Upper lobe of right lung (tissue), 1 donor: ENCODE measurements around the gene KMT2D. TPM values are rescaled to one million over a fixed set of nuclear protein-coding genes. Genes with fewer than 3 reads are reported as not detected.
"Not testable (repeated sequence)": the region's sequence is repeated elsewhere in the genome, so short reads cannot be mapped to it uniquely, and the experiment has no call there.

ENCODE experiments used
- ATAC-seq: fragments of 200-7000 bp; cut with Tn5 transposase; one replicate; pipeline ENCODE4 v1.9.1; 2020; ENCODE audit warnings: mild to moderate bottlenecking, moderate library complexity
- DNase-seq: peaks from one replicate; pipeline ENCODE4 v3.0.0-alpha.2; 2020
- H3K27ac ChIP-seq: fragments of 200-600 bp; one replicate; pipeline ENCODE4 v1.8.0; 2022
- H3K27me3 ChIP-seq: fragments of 200-600 bp; one replicate; pipeline ENCODE4 v1.8.0; 2022; ENCODE audit warnings: mild to moderate bottlenecking
- H3K36me3 ChIP-seq: fragments of 200-600 bp; one replicate; pipeline ENCODE4 v1.8.0; 2022
- H3K4me1 ChIP-seq: fragments of 200-600 bp; one replicate; pipeline ENCODE4 v1.8.0; 2022
- H3K4me3 ChIP-seq: fragments of 200-600 bp; one replicate; pipeline ENCODE4 v1.8.0; 2022; ENCODE audit warnings: mild to moderate bottlenecking
- H3K9me3 ChIP-seq: fragments of 200-600 bp; one replicate; pipeline ENCODE4 v1.8.0; 2022
- CTCF ChIP-seq: fragments of 200-600 bp; IDR thresholded peaks from one replicate; pipeline ENCODE4 v1.8.0; 2022; ENCODE audit warnings: antibody characterized with exemption
- intact Hi-C: fragments of 100-400 bp; cut with DNase I; formaldehyde crosslinking; loops from one replicate; pipeline ENCODE4 v1.11.0; 2022
- total RNA-seq: library from RNA; stranded (reverse); fragmentation: NEBNext Ultra II Directional; extraction: Animal tissue kit (Norgen Biotek cat#: 25700); gene quantifications from one replicate; pipeline ENCODE4 v1.2.1, GENCODE V29; 2021
- donor health status: DM: no; HTN: yes; CAD: no; lungs with severe emphysema.

Gene KMT2D
- total RNA-seq, 1 donor from 2014 or later: 102 TPM

GRCh38 chr12:49066120-49066519 is 5.5 kb upstream of the KMT2D start:
- H3K27me3 ChIP-seq: no peaks in the 10 kb centered on the region
- ATAC-seq (no peak), DNase-seq (no peak)
- H3K27ac ChIP-seq: no peak overlapping the region
- no peak overlapping the region for H3K4me3 ChIP-seq
- TF ChIP-seq CTCF: no peak
- no peaks in the 10 kb centered on the region for H3K9me3 ChIP-seq
- intact Hi-C loops: no loop called here
- peaks cover 10% of the 10 kb centered on the region for H3K4me1 ChIP-seq
- H3K36me3 ChIP-seq: no peaks in the 10 kb centered on the region

GRCh38 chr12:49064767-49065152 is 4.2 kb upstream of the KMT2D start:
- DNase-seq (no peak), ATAC-seq (no peak)
- intact Hi-C loops: no loop called here

GRCh38 chr12:49061916-49062315 is 1.3 kb upstream of the KMT2D start:
- H3K4me3 ChIP-seq, H3K27me3 ChIP-seq, ATAC-seq, H3K27ac ChIP-seq, H3K9me3 ChIP-seq, DNase-seq, H3K36me3 ChIP-seq, intact Hi-C loops: not testable (repeated sequence)
- peaks cover 24% of the 10 kb centered on the region for H3K4me1 ChIP-seq

More at GRCh38 chr12:49064767-49065152, 4.2 kb upstream of the KMT2D start:
- no peaks in the 10 kb centered on the region for H3K27me3 ChIP-seq
- no peak overlapping the region for H3K27ac ChIP-seq
- no peaks in the 10 kb centered on the region for H3K36me3 ChIP-seq
- H3K4me3 ChIP-seq: no peak overlapping the region
- no peak for TF ChIP-seq CTCF
- no peaks in the 10 kb centered on the region for H3K9me3 ChIP-seq
- peaks cover 6% of the 10 kb centered on the region for H3K4me1 ChIP-seq

GRCh38 chr12:49061157-49061650 is 610 bp upstream of the KMT2D start:
- peak overlapping the region; percentile 98 for H3K27ac ChIP-seq
- intact Hi-C loops: no loop called here
- peak overlapping the region; percentile 96 for H3K4me3 ChIP-seq

GRCh38 chr12:49059299-49060171 is 1.1 kb downstream of the KMT2D start:
- ATAC-seq: peak; percentile 3
- TF ChIP-seq CTCF: no peak
- Histone ChIP-seq H3K4me1 (peaks cover 44% of the 10 kb centered on the region), H3K36me3 (peaks cover 4% of the 10 kb centered on the region), H3K27me3 (no peaks in the 10 kb centered on the region), H3K4me3 (peak overlapping the region; percentile 96), H3K27ac (peak overlapping the region; percentile 98), H3K9me3 (no peaks in the 10 kb centered on the region)
- intact Hi-C loops: no loop called here
- no peak for DNase-seq

More at GRCh38 chr12:49061157-49061650, 610 bp upstream of the KMT2D start:
- no peak for DNase-seq
- Histone ChIP-seq H3K4me1 (peaks cover 31% of the 10 kb centered on the region), H3K9me3 (no peaks in the 10 kb centered on the region), H3K27me3 (no peaks in the 10 kb centered on the region), H3K36me3 (no peaks in the 10 kb centered on the region)
- no peak for TF ChIP-seq CTCF
- ATAC-seq: no peak

GRCh38 chr12:49059045-49059298 is 1.6 kb downstream of the KMT2D start:
- H3K9me3 ChIP-seq: no peaks in the 10 kb centered on the region
- H3K4me1 ChIP-seq: peaks cover 44% of the 10 kb centered on the region
- no peak for DNase-seq
- intact Hi-C loops: no loop called here
- no peaks in the 10 kb centered on the region for H3K27me3 ChIP-seq
- H3K27ac ChIP-seq: peak overlapping the region; percentile 98
- ATAC-seq: no peak
- TF ChIP-seq CTCF: no peak
- peaks cover 10% of the 10 kb centered on the region for H3K36me3 ChIP-seq
- H3K4me3 ChIP-seq: peak overlapping the region; percentile 96
